ENCODE measurements around the gene MEGF8.
A peak's percentile ranks its signal among the peaks of the same experiment; 100 is the strongest.

Gene MEGF8

DNA sequence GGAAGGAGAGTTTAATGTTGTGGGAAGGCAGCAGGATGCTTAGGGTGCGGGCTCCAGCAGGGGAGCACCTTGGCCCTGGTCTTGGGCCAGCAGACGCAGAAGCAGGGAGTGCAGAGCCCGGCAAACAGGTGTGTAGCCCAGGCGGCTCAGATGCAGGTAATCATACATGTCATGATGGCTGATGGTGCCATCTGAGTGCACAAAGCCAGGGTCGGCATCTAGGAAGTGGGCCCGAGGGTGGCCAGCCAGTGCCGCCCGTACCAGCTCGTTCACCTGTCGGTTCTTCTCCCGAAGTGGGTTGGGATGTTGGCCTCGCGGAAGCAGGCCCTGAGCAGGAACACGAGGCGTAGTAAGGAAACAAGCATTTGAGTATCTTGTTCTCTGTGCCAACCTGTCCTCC is 28.4 kb upstream of the MEGF8 start:
- no peak for TF ChIP-seq EP300 (IDR thresholded peaks at IDR 0.05; ENCODE audit: borderline replicate concordance)
- no peak for TF ChIP-seq NFIC (IDR thresholded peaks at IDR 0.05)
- TF ChIP-seq FOXM1 (IDR thresholded peaks at IDR 0.05; ENCODE audit: borderline replicate concordance, low read depth), result no peak
- TF ChIP-seq ZBTB7A (IDR thresholded peaks at IDR 0.05; ENCODE audit: low read depth), result no peak
- no peak for TF ChIP-seq RAD21 (IDR thresholded peaks at IDR 0.05; ENCODE audit: low read depth)
- TF ChIP-seq, protein P1, sequence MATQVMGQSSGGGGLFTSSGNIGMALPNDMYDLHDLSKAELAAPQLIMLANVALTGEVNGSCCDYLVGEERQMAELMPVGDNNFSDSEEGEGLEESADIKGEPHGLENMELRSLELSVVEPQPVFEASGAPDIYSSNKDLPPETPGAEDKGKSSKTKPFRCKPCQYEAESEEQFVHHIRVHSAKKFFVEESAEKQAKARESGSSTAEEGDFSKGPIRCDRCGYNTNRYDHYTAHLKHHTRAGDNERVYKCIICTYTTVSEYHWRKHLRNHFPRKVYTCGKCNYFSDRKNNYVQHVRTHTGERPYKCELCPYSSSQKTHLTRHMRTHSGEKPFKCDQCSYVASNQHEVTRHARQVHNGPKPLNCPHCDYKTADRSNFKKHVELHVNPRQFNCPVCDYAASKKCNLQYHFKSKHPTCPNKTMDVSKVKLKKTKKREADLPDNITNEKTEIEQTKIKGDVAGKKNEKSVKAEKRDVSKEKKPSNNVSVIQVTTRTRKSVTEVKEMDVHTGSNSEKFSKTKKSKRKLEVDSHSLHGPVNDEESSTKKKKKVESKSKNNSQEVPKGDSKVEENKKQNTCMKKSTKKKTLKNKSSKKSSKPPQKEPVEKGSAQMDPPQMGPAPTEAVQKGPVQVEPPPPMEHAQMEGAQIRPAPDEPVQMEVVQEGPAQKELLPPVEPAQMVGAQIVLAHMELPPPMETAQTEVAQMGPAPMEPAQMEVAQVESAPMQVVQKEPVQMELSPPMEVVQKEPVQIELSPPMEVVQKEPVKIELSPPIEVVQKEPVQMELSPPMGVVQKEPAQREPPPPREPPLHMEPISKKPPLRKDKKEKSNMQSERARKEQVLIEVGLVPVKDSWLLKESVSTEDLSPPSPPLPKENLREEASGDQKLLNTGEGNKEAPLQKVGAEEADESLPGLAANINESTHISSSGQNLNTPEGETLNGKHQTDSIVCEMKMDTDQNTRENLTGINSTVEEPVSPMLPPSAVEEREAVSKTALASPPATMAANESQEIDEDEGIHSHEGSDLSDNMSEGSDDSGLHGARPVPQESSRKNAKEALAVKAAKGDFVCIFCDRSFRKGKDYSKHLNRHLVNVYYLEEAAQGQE (IDR thresholded peaks at IDR 0.05; ENCODE audit: low read depth), result no peak
- TF ChIP-seq USF1 (IDR thresholded peaks at IDR 0.05), result no peak
- no peak for TF ChIP-seq TCF12 (IDR thresholded peaks at IDR 0.05; ENCODE audit: low read depth)
- no peak for TF ChIP-seq CEBPB (IDR thresholded peaks at IDR 0.05)
- TF ChIP-seq, protein P2, sequence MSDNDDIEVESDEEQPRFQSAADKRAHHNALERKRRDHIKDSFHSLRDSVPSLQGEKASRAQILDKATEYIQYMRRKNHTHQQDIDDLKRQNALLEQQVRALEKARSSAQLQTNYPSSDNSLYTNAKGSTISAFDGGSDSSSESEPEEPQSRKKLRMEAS (IDR thresholded peaks at IDR 0.05), result no peak
- TF ChIP-seq CREB1 (IDR thresholded peaks at IDR 0.05; ENCODE audit: low read depth), result no peak
- no peak for TF ChIP-seq TEAD4 (IDR thresholded peaks at IDR 0.05)
- no peak for TF ChIP-seq YY1 (IDR thresholded peaks at IDR 0.05; ENCODE audit: low read depth)

DNA sequence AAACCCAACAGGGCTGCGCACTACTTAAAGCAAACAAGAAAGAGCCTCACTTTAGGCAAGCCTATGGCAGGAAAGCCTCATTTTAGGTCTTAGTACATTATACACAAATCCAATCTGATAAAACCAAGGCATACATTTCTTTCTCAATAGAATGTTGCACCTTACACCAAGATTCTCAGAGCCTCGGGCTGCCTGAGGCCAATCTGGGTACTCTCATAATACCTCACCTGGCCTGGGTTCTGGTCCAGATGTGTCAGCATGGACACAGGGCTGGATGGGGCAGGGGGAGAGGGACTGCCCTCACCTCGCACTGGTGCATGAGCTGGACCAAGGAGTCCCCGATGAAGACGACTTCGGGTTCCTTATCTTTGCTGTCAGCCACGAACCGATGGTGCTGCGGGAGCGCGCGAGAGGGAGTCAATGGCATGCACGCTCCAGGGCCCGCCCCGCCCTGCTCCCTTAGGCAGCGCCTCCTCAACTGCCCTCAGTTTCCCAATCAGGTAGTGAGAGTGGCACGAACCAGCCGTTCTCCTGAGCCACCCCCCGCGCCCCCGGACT is 23.7 kb upstream of the MEGF8 start, which contains the start of gene PRR19:
PRR19 (plus strand) TSS at position 487 of the 558 bp plus-strand sequence. CDS start 7,453 bp downstream, outside the sequence.
- no peak for TF ChIP-seq USF1 (IDR thresholded peaks at IDR 0.05)
- no peak for TF ChIP-seq TCF12 (IDR thresholded peaks at IDR 0.05; ENCODE audit: low read depth)
- TF ChIP-seq, protein P2 (IDR thresholded peaks at IDR 0.05), result no peak
- TF ChIP-seq RAD21 (IDR thresholded peaks at IDR 0.05; ENCODE audit: low read depth), result no peak
- no peak for TF ChIP-seq FOXM1 (IDR thresholded peaks at IDR 0.05; ENCODE audit: borderline replicate concordance, low read depth)
- TF ChIP-seq EGR1 (IDR thresholded peaks at IDR 0.05), result no peak
- TF ChIP-seq, protein P1 (IDR thresholded peaks at IDR 0.05; ENCODE audit: low read depth), result no peak
- TF ChIP-seq TEAD4 (IDR thresholded peaks at IDR 0.05), result no peak
- TF ChIP-seq NFIC (IDR thresholded peaks at IDR 0.05), result no peak
- TF ChIP-seq EP300 (IDR thresholded peaks at IDR 0.05; ENCODE audit: borderline replicate concordance), result no peak
- no peak for TF ChIP-seq YY1 (IDR thresholded peaks at IDR 0.05; ENCODE audit: low read depth)
- no peak for TF ChIP-seq CEBPB (IDR thresholded peaks at IDR 0.05)
- TF ChIP-seq ZBTB7A (IDR thresholded peaks at IDR 0.05; ENCODE audit: low read depth), result no peak
- no peak for TF ChIP-seq TAF1 (IDR thresholded peaks at IDR 0.05; ENCODE audit: low read depth)
- no peak for TF ChIP-seq CREB1 (IDR thresholded peaks at IDR 0.05; ENCODE audit: low read depth)

DNA sequence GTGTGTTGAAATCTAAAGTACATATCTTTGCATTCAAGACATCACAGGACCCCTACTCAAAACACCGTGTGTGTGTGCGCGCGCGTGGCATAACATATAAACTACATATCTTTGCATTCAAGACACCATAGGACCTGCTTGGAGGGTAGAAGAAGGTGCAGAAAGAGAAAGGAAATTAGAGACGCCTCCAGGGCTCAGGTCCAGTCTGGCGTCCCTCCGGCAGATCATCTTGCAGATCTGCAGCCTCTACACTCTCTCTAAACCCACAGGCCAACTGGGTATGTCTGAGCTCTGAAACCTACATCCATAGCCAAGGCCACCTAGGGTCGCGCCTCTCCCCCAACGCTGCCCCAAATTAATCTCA is 22.4 kb upstream of the MEGF8 start:
- TF ChIP-seq FOXM1 (IDR thresholded peaks at IDR 0.05; ENCODE audit: borderline replicate concordance, low read depth) (peak; percentile 2; the same call in 1 of the 2 replicates), NFIC (IDR thresholded peaks at IDR 0.05) (no peak), RAD21 (IDR thresholded peaks at IDR 0.05; ENCODE audit: low read depth) (no peak), TCF12 (IDR thresholded peaks at IDR 0.05; ENCODE audit: low read depth) (no peak), USF1 (IDR thresholded peaks at IDR 0.05) (no peak), CEBPB (IDR thresholded peaks at IDR 0.05) (no peak)
- TF ChIP-seq, protein P2 (IDR thresholded peaks at IDR 0.05), result no peak
- TF ChIP-seq, protein P1 (IDR thresholded peaks at IDR 0.05; ENCODE audit: low read depth), result no peak

DNA sequence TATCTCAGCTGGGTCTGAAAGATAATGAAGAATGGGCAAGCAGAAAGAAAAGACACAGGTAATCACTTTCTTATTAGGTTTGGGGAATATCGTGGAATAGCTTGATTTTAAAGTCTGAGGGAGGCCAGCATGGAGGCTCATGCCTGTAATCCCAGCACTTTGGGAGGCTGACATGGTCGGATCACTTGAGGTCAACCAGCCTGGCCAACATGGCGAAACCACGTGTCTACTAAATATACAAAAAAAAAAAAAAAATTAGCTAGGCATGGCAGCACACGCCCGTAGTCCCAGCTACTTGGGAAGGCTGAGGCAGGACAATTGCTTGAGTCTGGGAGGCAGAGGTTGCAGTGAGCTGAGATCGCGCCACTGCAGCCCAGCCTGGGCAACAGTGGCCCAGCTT is 21.6 kb upstream of the MEGF8 start:
- no peak for TF ChIP-seq USF1 (IDR thresholded peaks at IDR 0.05)
- no peak for TF ChIP-seq YY1 (IDR thresholded peaks at IDR 0.05; ENCODE audit: low read depth)
- TF ChIP-seq CREB1 (IDR thresholded peaks at IDR 0.05; ENCODE audit: low read depth), result no peak
- TF ChIP-seq, protein P2 (IDR thresholded peaks at IDR 0.05), result no peak
- no peak for TF ChIP-seq RAD21 (IDR thresholded peaks at IDR 0.05; ENCODE audit: low read depth)
- TF ChIP-seq, protein P1 (IDR thresholded peaks at IDR 0.05; ENCODE audit: low read depth), result no peak
- no peak for TF ChIP-seq TCF12 (IDR thresholded peaks at IDR 0.05; ENCODE audit: low read depth)
- no peak for TF ChIP-seq ZBTB7A (IDR thresholded peaks at IDR 0.05; ENCODE audit: low read depth)
- TF ChIP-seq TEAD4 (IDR thresholded peaks at IDR 0.05), result no peak
- TF ChIP-seq NFIC (IDR thresholded peaks at IDR 0.05), result no peak
- no peak for TF ChIP-seq FOXM1 (IDR thresholded peaks at IDR 0.05; ENCODE audit: borderline replicate concordance, low read depth)
- no peak for TF ChIP-seq EP300 (IDR thresholded peaks at IDR 0.05; ENCODE audit: borderline replicate concordance)

Measured in Ishikawa (cell line).